ENCODE data around the gene KHSRP. TPM values are rescaled to one million over a fixed set of nuclear protein-coding genes. Genes with fewer than 3 reads are reported as not detected.

KHSRP gene
- total RNA-seq, 6 experiments from 2014 or later = 68.1 to 89.5 (median 76.1) TPM

GRCh38 chr19:6396305-6396704, 28.3 kb downstream of the KHSRP start:
- Histone ChIP-seq H3K36me3 (no peaks in the 10 kb centered on the region), H3K4me3 (no peak overlapping the region), H3K27me3 (no peaks in the 10 kb centered on the region), H3K9me3 (no peaks in the 10 kb centered on the region), H3K27ac (no peak overlapping the region), H3K4me1 (peaks cover 0 to 7% (median 3%) of the 10 kb centered on the region in 4 donors)
- intact Hi-C loops (cut with DNase I) = no loop called here
- WGBS (ENCODE audit: insufficient coverage, low coverage, low lambda C conversion rate, missing lambda C conversion rate) = 83% methylated on average over 1 of the region's 12 CpGs
- no peak for TF ChIP-seq CTCF (IDR thresholded peaks at IDR 0.05)
- TF ChIP-seq POLR2A (IDR thresholded peaks at IDR 0.05) = no peak
- ATAC-seq = no peak
- DNase-seq = no peak

GRCh38 chr19:6394831-6395230, 29.8 kb downstream of the KHSRP start:
- DNase-seq (no peak), ATAC-seq (no peak)
- H3K9me3 ChIP-seq = no peaks in the 10 kb centered on the region
- H3K36me3 ChIP-seq = peaks cover 0 to 2% (median under 1%) of the 10 kb centered on the region in 4 donors
- H3K4me1 ChIP-seq = peaks cover 0 to 7% (median 3%) of the 10 kb centered on the region in 4 donors
- WGBS (ENCODE audit: insufficient coverage, low coverage, low lambda C conversion rate, missing lambda C conversion rate) = 90% methylated on average over 3 of the region's 3 CpGs
- no peaks in the 10 kb centered on the region for H3K27me3 ChIP-seq
- TF ChIP-seq POLR2A (IDR thresholded peaks at IDR 0.05) (no peak), CTCF (IDR thresholded peaks at IDR 0.05) (no peak)
- no peak overlapping the region for H3K27ac ChIP-seq
- intact Hi-C loops (cut with DNase I) = no loop called here
- no peak overlapping the region for H3K4me3 ChIP-seq

- intact Hi-C loops (cut with DNase I) = no loop called here
- Histone ChIP-seq H3K4me3 (peak overlapping the region; percentile 80 to 89 (median 81)), H3K4me1 (peaks cover 0 to 7% (median 3%) of the 10 kb centered on the region in 4 donors), H3K27ac (peak overlapping the region; percentile 72 to 88 (median 85)), H3K36me3 (peaks cover 0 to 10% (median 4%) of the 10 kb centered on the region in 4 donors), H3K27me3 (no peaks in the 10 kb centered on the region), H3K9me3 (no peaks in the 10 kb centered on the region)
- ATAC-seq (no peak), DNase-seq (no peak)
- 28% methylated on average over 13 of the region's 14 CpGs for WGBS (ENCODE audit: insufficient coverage, low coverage, low lambda C conversion rate, missing lambda C conversion rate)
- TF ChIP-seq POLR2A (IDR thresholded peaks at IDR 0.05) = no peak
These were observed 30.6 kb downstream of the KHSRP start for GRCh38 chr19:6393983-6394412.

- H3K36me3 ChIP-seq = peaks cover 0 to 17% (median 7%) of the 10 kb centered on the region in 4 donors
- peak in 2 of 4 donors; percentile 23 to 32 for TF ChIP-seq CTCF (IDR thresholded peaks at IDR 0.05)
- no peak for TF ChIP-seq POLR2A (IDR thresholded peaks at IDR 0.05)
- H3K27me3 ChIP-seq = no peaks in the 10 kb centered on the region
- ATAC-seq (peak; percentile 90 to 94 (median 92)), DNase-seq (peak; percentile 89 to 94 (median 91))
- intact Hi-C loops (cut with DNase I) = no loop called here
- peak within 1 kb of the TSS; percentile 80 to 89 (median 81) for H3K4me3 ChIP-seq
- 0% methylated on average over 16 of the region's 69 CpGs for WGBS (ENCODE audit: insufficient coverage, low coverage, low lambda C conversion rate, missing lambda C conversion rate)
- peaks cover 0 to 7% (median 3%) of the 10 kb centered on the region in 4 donors for H3K4me1 ChIP-seq
- H3K27ac ChIP-seq = peak within 1 kb of the TSS; percentile 72 to 88 (median 85)
- no peaks in the 10 kb centered on the region for H3K9me3 ChIP-seq
These were observed 31.3 kb downstream of the KHSRP start, which contains the start of gene GTF2F1 for GRCh38 chr19:6393074-6393982. TSS of gene GTF2F1 (minus strand) at chr19:6393164. CDS start at chr19:6392995, 169 bp downstream.
